Kidney (tissue), 14 donors: ENCODE results near the gene OCEL1. TPM values are rescaled to one million over a fixed set of nuclear protein-coding genes. Genes with fewer than 3 reads are reported as not detected.
A peak's percentile ranks its signal among the peaks of the same experiment; 100 is the strongest.

Source experiments
- DNase-seq, 5 donors: peaks; one replicate each; pipeline ENCODE4 v3.0.0-alpha.2; 2013 to 2020
- FAIRE-seq: peaks from 2 replicates; lab custom pipeline; 2012; peaks lifted over from hg19 to GRCh38; lab: Jason Lieb, UNC
- H3K27ac ChIP-seq, 2 donors: one replicate each; pipeline ENCODE4 v1.7.0; 2013; ENCODE audit warnings: low read depth in 2 of 2, low read length in 2 of 2, inconsistent platforms in 1 of 2
- H3K27me3 ChIP-seq: one replicate; pipeline ENCODE4 v1.7.1; 2013; ENCODE audit warnings: low read length, inconsistent platforms; ENCODE audit not compliant: control insufficient read depth, insufficient read depth
- H3K36me3 ChIP-seq, 3 donors: one replicate each; pipeline versions ENCODE4 v1.7.0 to v1.7.1; 2013; ENCODE audit warnings: low read length in 3 of 3, control low read depth in 1 of 3, inconsistent platforms in 1 of 3; ENCODE audit not compliant: insufficient read depth in 3 of 3, control insufficient read depth in 2 of 3
- H3K4me1 ChIP-seq, 3 donors: one replicate each; pipeline versions ENCODE4 v1.7.0 to v1.7.1; 2013; ENCODE audit warnings: low read length in 3 of 3, inconsistent platforms in 1 of 3, low read depth in 1 of 3; ENCODE audit not compliant: control insufficient read depth in 2 of 3, insufficient read depth in 2 of 3
- H3K4me3 ChIP-seq, 3 donors: one replicate each; pipeline versions ENCODE4 v1.7.0 to v1.8.1; 2013; ENCODE audit warnings: low read length in 3 of 3, control low read depth in 1 of 3, inconsistent platforms in 1 of 3
- H3K9ac ChIP-seq, 3 donors: one replicate each; pipeline versions ENCODE4 v1.7.0 to v1.7.1; 2013; ENCODE audit warnings: low read length in 3 of 3, control low read depth in 1 of 3, inconsistent platforms in 1 of 3
- H3K9me3 ChIP-seq, 3 donors: one replicate each; pipeline versions ENCODE4 v1.7.0 to v1.7.1; 2013; ENCODE audit warnings: low read length in 3 of 3, control low read depth in 1 of 3, inconsistent platforms in 1 of 3; ENCODE audit not compliant: control insufficient read depth in 2 of 3, insufficient read depth in 1 of 3
- CTCF ChIP-seq: IDR thresholded peaks from 3 replicates; pipeline ENCODE4 v1.5.1; 2012; ENCODE audit warnings: mild to moderate bottlenecking, moderate library complexity, borderline replicate concordance; ENCODE audit not compliant: insufficient read depth; ENCODE audit errors: extremely low read depth
- intact Hi-C: fragments of 100-400 bp; cut with DNase I; formaldehyde crosslinking; loops from one replicate; pipeline ENCODE4 v1.11.1; 2022
- polyA plus RNA-seq: library from polyadenylated mRNA; stranded (reverse); fragments of 350-450 nt; fragmentation: Illumina TruSeq; extraction: RNeasy Lipid Tissue Mini Kit (QIAGEN cat#74804); gene quantifications from one replicate; pipeline ENCODE4 v1.2.3, GENCODE V29; 2014; ENCODE audit warnings: low read depth, low replicate concordance; ENCODE audit not compliant: insufficient read depth
- total RNA-seq: library from RNA; stranded (reverse); fragmentation: NEBNext Ultra II Directional; extraction: Animal tissue kit (Norgen Biotek cat#: 25700); gene quantifications from one replicate; pipeline ENCODE4 v1.2.1, GENCODE V29; 2021
- donor health status: control.
- donor health status: control.
- donor health status: control.
- donor health status: control.
- donor health status: control.
- donor health status: DM: yes; HTN: yes; CAD: no.
- donor health status: Normal renal cell carcinoma (clear cell type).

Gene OCEL1
- total and polyA plus RNA-seq, 2 donors from 2014 or later, result 35.3 to 80.1 TPM

GRCh38 chr19:17205237-17206140 lies 20.5 kb upstream of the OCEL1 start:
- Histone ChIP-seq H3K9ac (no peak overlapping the region), H3K4me3 (no peak overlapping the region), H3K27ac (no peak overlapping the region), H3K4me1 (no peaks in the 10 kb centered on the region), H3K9me3 (no peaks in the 10 kb centered on the region), H3K36me3 (peaks cover 3 to 21% (median 10%) of the 10 kb centered on the region in 3 donors), H3K27me3 (no peaks in the 10 kb centered on the region)
- FAIRE-seq, result no peak
- intact Hi-C loops, result no loop called here
- DNase-seq, result peak in 4 of 5 donors; percentile 59 to 74 (median 65)
- TF ChIP-seq CTCF, result peak; percentile 70

- intact Hi-C loops, result no loop called here
Measured at GRCh38 chr19:17206736-17207581, 19.1 kb upstream of the OCEL1 start.

More at GRCh38 chr19:17206736-17207581, 19.1 kb upstream of the OCEL1 start:
- FAIRE-seq (no peak), DNase-seq (no peak)
- no peak overlapping the region for H3K27ac ChIP-seq
- H3K27me3 ChIP-seq, result no peaks in the 10 kb centered on the region
- H3K9ac ChIP-seq, result no peak overlapping the region
- no peaks in the 10 kb centered on the region for H3K4me1 ChIP-seq
- H3K9me3 ChIP-seq, result no peaks in the 10 kb centered on the region
- no peak overlapping the region for H3K4me3 ChIP-seq
- H3K36me3 ChIP-seq, result peaks cover 3 to 14% (median 8%) of the 10 kb centered on the region in 3 donors
- no peak for TF ChIP-seq CTCF
